GM21576 (cell line): Measurements from ENCODE around the gene SLC5A9.
"Not testable (repeated sequence)": the region's sequence is repeated elsewhere in the genome, so short reads cannot be mapped to it uniquely, and the experiment has no call there.

Experiments
- ATAC-seq: cut with Tn5 transposase; IDR thresholded peaks from one replicate; pipeline ENCODE4 v1.9.1; 2021; ENCODE audit warnings: mild to moderate bottlenecking, moderate library complexity; ENCODE audit not compliant: unreplicated experiment

Gene SLC5A9

GRCh38 chr1:48236716-48237470, 14.4 kb downstream of the SLC5A9 start:
- ATAC-seq: peak; percentile 63

GRCh38 chr1:48242141-48242736, 19.7 kb downstream of the SLC5A9 start:
- ATAC-seq: no peak

DNA sequence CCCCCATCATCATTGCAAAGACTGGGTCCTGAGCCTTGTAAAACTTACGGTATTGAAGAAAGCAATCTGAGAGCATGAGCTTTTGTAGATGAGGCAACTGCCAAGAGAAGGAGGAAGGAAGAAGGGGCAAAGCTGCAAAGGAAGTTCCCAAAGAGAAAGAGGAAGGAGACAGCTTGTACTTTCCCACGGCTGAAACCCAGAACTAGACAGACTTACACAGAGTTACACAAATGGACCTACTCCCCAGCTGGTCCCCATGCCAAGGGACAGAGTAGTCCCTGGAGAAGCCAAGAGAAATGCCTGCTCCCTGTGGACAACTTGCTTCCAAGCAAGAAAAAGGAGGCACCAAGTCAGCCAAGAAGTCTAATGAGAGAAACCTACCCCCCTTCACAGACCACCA, 22.6 kb downstream of the SLC5A9 start:
- no peak for ATAC-seq

DNA sequence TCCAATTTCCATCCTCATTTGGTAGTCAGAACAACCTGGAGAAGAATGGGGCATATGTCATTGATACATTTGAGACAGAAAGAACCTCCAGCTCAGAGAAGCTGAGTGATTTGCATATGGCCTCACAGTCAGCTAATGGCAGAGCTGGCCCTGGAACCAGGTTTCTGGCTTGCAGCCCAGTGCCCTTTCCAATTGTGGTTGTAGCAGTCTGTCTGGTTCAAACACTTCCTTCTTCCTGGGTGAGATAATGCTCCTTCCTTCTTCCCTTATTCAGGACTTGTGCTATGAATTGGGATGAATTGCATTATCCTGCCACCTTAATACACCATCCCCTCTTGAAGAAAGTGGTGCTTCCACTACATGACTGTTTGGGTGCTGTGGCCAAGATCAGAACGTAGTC, 24.2 kb downstream of the SLC5A9 start:
- ATAC-seq: no peak

GRCh38 chr1:48248356-48248755, 25.8 kb downstream of the SLC5A9 start:
- no peak for ATAC-seq

DNA sequence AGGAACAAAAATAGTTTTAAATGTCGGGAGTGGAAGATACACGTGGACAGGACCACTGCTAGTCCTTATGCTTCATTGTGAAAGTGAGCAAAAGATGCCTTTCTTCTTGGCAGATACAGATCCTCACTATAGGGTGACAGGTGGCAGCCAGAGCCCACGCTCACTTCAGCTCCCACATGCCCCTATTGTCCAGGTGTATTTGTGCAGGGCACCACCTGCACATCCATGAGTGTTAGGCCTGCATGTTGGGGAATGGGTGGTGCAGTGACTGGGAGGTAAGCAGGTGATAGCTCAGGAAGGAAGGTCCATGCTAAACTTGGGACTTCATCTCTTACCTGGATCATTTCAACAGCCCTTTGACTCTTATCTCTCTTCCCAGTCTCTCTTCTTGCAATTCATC, 27.4 kb downstream of the SLC5A9 start:
- no peak for ATAC-seq

GRCh38 chr1:48250572-48250971, 28.1 kb downstream of the SLC5A9 start:
- ATAC-seq: no peak

DNA sequence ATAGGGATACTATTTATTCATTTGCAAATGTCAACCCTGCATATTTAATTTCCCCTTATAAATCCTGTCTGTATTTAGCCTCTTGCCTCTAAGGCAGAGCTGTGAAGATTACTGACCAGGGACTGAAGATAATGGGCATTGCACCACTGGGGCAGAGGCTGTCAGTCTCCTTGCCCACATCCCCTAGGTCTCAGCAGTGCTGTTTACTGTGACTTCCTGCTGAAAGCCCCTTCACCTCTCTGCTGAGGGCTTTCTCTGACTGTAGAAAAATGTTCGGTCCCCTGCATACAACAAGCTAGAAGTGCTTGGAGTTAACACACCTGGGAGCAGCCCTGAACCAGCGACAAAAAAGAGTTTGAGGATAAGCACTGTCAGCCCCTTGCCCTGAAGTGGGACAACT, 28.8 kb downstream of the SLC5A9 start:
- ATAC-seq: no peak

DNA sequence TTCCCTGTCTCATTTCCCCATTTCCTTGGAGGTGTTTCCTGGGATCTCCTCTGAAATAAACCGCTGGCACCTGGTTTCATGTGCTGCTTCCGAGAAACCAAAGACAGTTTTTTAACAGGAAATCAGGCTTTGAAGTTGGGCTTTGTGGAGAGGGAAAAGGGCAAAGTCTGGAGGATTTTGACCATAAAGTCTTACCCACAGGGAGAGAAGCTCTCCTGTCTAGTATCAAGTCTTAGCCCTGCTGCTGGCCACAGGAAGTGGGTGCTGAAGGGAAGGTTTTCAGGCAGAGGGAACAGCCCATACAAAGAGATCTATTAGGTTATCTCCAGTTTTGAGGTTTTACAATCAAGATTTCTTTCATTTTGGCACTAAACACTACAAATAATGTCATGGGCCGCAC, 29.3 kb downstream of the SLC5A9 start:
- ATAC-seq: no peak

GRCh38 chr1:48254254-48254653, 31.7 kb downstream of the SLC5A9 start:
- ATAC-seq: no peak

GRCh38 chr1:48258106-48258505, 35.6 kb downstream of the SLC5A9 start:
- no peak for ATAC-seq

- no peak for ATAC-seq
These were observed 39.4 kb downstream of the SLC5A9 start for GRCh38 chr1:48261881-48262400.

- ATAC-seq: no peak
These were observed 40.5 kb downstream of the SLC5A9 start for GRCh38 chr1:48263041-48263440.

DNA sequence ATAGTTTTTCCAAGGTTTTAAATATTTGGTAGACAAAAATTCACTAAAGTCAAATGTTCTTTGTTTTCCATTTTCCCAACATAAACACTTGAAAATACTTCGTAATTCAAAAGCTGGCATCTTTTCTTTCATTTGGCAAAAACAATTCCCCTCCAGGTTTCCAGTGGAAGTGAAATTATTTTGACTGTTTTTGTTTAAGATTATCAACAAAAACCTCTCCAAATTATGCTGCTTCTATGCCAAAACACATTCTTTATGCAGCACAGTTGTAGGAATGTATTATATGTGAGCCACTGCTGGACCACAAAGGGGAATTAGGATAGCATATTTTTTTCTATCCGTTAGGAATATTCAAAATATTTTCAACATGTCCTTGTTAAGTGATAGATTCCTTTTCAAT, 44.1 kb downstream of the SLC5A9 start:
- no peak for ATAC-seq

- not testable (repeated sequence) for ATAC-seq
These were observed 54.9 kb downstream of the SLC5A9 start for GRCh38 chr1:48277437-48277836.

DNA sequence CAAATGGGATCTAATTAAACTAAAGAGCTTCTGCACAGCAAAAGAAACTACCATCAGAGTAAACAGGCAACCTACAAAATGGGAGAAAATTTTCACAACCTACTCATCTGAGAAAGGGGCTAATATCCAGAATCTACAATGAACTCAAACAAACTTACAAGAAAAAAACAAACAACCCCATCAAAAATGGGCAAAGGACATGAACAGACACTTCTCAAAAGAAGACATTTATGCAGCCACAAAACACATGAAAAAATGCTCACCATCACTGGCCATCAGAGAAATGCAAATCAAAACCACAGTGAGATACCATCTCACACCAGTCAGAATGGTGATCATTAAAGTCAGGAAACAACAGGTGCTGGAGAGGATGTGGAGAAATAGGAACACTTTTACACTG, 59.8 kb downstream of the SLC5A9 start:
- not testable (repeated sequence) for ATAC-seq

GRCh38 chr1:48284696-48285420, 62.3 kb downstream of the SLC5A9 start:
- ATAC-seq: not testable (repeated sequence)

DNA sequence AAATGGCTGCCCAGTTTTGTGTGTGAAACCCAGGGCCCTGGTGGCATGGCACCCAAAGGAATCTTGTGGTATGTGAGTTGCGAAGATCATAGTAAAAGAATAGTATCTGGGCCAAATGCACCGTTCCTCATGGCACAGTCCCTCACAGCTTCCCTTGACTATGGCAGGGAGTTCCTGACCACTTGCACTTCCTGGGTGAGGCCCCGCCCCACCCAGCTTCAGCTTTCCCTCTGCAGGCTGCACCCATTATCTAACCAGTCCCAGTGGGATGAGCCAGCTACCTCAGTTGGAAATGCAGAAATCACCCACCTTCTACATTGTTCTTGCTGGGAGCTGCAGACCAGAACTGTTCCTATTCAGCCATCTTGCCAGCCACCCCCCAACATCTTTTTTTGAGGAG, 63.0 kb downstream of the SLC5A9 start:
- ATAC-seq: no peak

DNA sequence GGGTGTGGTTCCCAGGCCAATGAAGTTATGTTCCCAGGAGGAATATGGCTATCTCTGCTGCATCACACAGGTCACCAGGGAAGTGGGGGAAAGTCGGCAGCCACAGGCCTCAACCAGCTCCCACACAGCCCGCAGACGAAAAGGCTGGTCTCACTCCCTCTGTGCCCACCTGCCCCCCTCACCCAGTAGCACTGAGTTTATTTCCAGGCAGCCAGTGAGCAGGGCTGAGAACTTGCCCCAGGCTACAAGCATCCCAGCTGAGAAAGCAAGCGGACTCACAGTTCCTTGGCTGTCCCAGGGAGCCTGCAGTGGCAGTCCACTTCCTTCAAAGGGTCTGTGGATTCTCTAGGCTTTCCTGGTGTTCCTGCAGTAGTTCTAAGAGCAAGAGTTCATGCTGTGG, 68.9 kb downstream of the SLC5A9 start:
- ATAC-seq: no peak

- no peak for ATAC-seq
These were observed 70.2 kb downstream of the SLC5A9 start for GRCh38 chr1:48292706-48293105.

DNA sequence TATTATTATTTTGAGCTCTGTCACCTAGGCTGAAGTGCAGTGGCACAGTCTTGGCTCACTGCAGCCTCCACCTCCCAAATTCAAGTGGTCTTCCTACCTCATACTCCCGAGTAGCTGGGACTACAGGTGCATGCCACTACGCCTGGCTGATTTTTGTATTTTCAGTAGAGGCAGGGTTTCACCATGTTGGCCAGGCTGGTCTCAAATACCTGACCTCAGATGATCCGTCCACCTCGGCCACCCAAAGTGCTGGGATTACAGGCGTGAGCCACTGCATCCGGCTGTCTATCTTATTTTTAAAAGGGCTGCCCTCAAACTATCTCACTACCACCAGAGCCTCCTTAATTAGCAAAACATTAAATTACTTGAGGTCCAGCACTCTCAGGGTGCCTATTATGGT, 71.6 kb downstream of the SLC5A9 start:
- not testable (repeated sequence) for ATAC-seq

DNA sequence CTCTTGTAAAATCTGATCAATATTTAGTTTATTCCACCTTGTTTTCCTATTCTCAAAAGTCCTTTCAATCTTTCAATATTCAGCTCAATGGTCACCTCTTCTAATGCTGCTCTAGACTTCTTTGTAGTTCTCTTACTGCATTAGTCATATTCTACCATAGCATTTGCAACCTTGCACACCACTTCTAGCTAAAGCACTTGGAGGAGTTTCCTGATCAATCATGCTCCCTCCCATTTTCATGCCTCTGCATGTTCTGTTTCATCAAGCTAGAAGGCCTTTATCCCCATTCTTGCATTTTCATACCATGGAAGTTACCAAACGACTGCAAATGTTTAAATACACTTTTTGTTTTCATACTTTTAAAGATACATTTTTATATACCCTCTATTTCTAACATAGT, 72.1 kb downstream of the SLC5A9 start:
- ATAC-seq: no peak
